ENCODE results near the gene ISOC2. TPM values are rescaled to one million over a fixed set of nuclear protein-coding genes. Genes with fewer than 3 reads are reported as not detected.

The ISOC2 gene
- total RNA-seq, 1 experiment from 2014 or later: 72.2 TPM

GRCh38 chr19:55441319-55441691 is 20.1 kb downstream of the ISOC2 start:
- H4K91ac ChIP-seq (ENCODE audit: insufficient read length, low read depth, low read length): no peak overlapping the region
- no peak overlapping the region for H3K27ac ChIP-seq (ENCODE audit: insufficient read length, low read depth, low read length)
- H3T11ph ChIP-seq (ENCODE audit: low read length): no peak overlapping the region
- H2BK5ac ChIP-seq (ENCODE audit: insufficient read length, low read length): no peak overlapping the region
- Mint-ChIP-seq H3K9me3 (peaks cover 0 to 5% of the 10 kb centered on the region in 2 experiments; a peak in 3 of 5 replicates), H3K36me3 (ENCODE audit: insufficient read depth in 1 of 3, low read depth in 3 of 3) (no peaks in the 10 kb centered on the region; a peak in 1 of 7 replicates), H3K27me3 (ENCODE audit: low read depth) (peaks cover 52% of the 10 kb centered on the region), H3K4me3 (peak overlapping the region; percentile 50 to 75), H3K27ac (no peak overlapping the region), H3K4me1 (peaks cover 13 to 31% of the 10 kb centered on the region in 2 experiments)
- no peaks in the 10 kb centered on the region for H3K9me3 ChIP-seq (ENCODE audit: control insufficient read depth, low read depth, low read length)
- peaks cover 21% of the 10 kb centered on the region for H3K23me2 ChIP-seq (ENCODE audit: insufficient read length, low read depth, low read length, poor library complexity, severe bottlenecking)
- no peak overlapping the region for H2AFZ ChIP-seq (ENCODE audit: low read length)
- H2BK120ac ChIP-seq (ENCODE audit: low read depth, low read length, poor library complexity, severe bottlenecking): no peak overlapping the region
- H4K20me1 ChIP-seq (ENCODE audit: control insufficient read depth, insufficient read depth, insufficient read length): no peaks in the 10 kb centered on the region
- no peak overlapping the region for H3K4ac ChIP-seq (ENCODE audit: low read depth, low read length)
- H3K18ac ChIP-seq (ENCODE audit: insufficient read length, low read depth, low read length): no peak overlapping the region
- no peak overlapping the region for H3K23ac ChIP-seq (ENCODE audit: insufficient read length, low read depth, low read length)
- no peak overlapping the region for H2BK12ac ChIP-seq (ENCODE audit: insufficient read length, low read depth, low read length)
- no peak overlapping the region for H2AK5ac ChIP-seq (ENCODE audit: insufficient read length, low read length)
- H3K79me1 ChIP-seq (ENCODE audit: insufficient read depth, low read depth, low read length, poor library complexity, severe bottlenecking): no peaks in the 10 kb centered on the region
- no peak overlapping the region for H4K8ac ChIP-seq (replicated peaks; ENCODE audit: insufficient read length, low read depth, low read length)
- peaks cover 30% of the 10 kb centered on the region for H3K27me3 ChIP-seq (ENCODE audit: insufficient read depth, low read length)
- DNase-seq: peak; percentile 46
- no peaks in the 10 kb centered on the region for H3K79me2 ChIP-seq (ENCODE audit: insufficient read depth, low read length)
- no peak for TF ChIP-seq CTCF (conservative IDR thresholded peaks at IDR 0.05)
- no peak overlapping the region for H3K9ac ChIP-seq (ENCODE audit: extremely low read depth, insufficient read length, low read length)
- H3K14ac ChIP-seq (ENCODE audit: insufficient read depth, low read length): no peak overlapping the region
- H3K4me1 ChIP-seq (ENCODE audit: insufficient read depth, low read length): 0 out of 2 replicates have a peak, but pooled peaks cover 2% of the 10 kb centered on the region
- H2BK15ac ChIP-seq (ENCODE audit: low read depth, low read length): no peak overlapping the region
- H3K56ac ChIP-seq (ENCODE audit: insufficient read length, low read depth, low read length): no peak overlapping the region
- WGBS (ENCODE audit: extremely low coverage, insufficient read length, low lambda C conversion rate): no CpG with 5 or more reads among the region's 21 CpGs
- peak overlapping the region; percentile 69 for H3K4me2 ChIP-seq (ENCODE audit: insufficient read depth, insufficient read length, low read length)
- H4K5ac ChIP-seq (ENCODE audit: insufficient read length, low read depth, low read length): no peak overlapping the region
- H2BK20ac ChIP-seq (ENCODE audit: low read depth, low read length, poor library complexity, severe bottlenecking): no peak overlapping the region

All from H9 (cell line).